Neural cell (in vitro differentiated cells): ENCODE results near the gene TESMIN. TPM values are rescaled to one million over a fixed set of nuclear protein-coding genes. Genes with fewer than 3 reads are reported as not detected.
A peak's percentile ranks its signal among the peaks of the same experiment; 100 is the strongest.

Source experiments
- H2AFZ ChIP-seq: fragments of 200-600, 300-800 bp; sonication (generic), shearing (Covaris generic); 2 replicates; pipeline ENCODE4 v1.6.0; 2014; ENCODE audit warnings: low read depth, mild to moderate bottlenecking, antibody characterized with exemption, low read length, moderate library complexity
- H3F3A ChIP-seq: fragments of 200-600 bp; shearing (Covaris generic); 2 replicates; pipeline ENCODE4 v1.6.1; 2016; ENCODE audit warnings: mild to moderate bottlenecking, moderate library complexity, mixed read lengths, antibody characterized with exemption, low read length; ENCODE audit not compliant: insufficient read depth, poor library complexity, severe bottlenecking
- H3K27ac ChIP-seq: fragments of 200-600, 300-800 bp; sonication (generic), shearing (Covaris generic); 2 replicates; pipeline ENCODE4 v1.5.1; 2014; ENCODE audit warnings: mild to moderate bottlenecking, low read length, moderate library complexity
- H3K27me3 ChIP-seq: fragments of 300-800, 200-600 bp; sonication (generic), shearing (Covaris generic); 2 replicates; pipeline ENCODE4 v1.6.0; 2014; ENCODE audit warnings: mild to moderate bottlenecking, low read depth, low read length, moderate library complexity; ENCODE audit not compliant: insufficient read depth
- H3K36me3 ChIP-seq: fragments of 300-800, 200-600 bp; sonication (generic), shearing (Covaris generic); 2 replicates; pipeline ENCODE4 v1.5.1; 2014; ENCODE audit warnings: mild to moderate bottlenecking, antibody characterized with exemption, low read length, moderate library complexity; ENCODE audit not compliant: insufficient read depth
- H3K4me2 ChIP-seq: fragments of 300-800, 200-600 bp; sonication (generic), shearing (Covaris generic); 2 replicates; pipeline ENCODE4 v1.6.0; 2014; ENCODE audit warnings: mild to moderate bottlenecking, low read length
- H3K4me3 ChIP-seq: fragments of 300-800, 200-600 bp; sonication (generic), shearing (Covaris generic); 2 replicates; pipeline ENCODE4 v1.5.1; 2014; ENCODE audit warnings: mild to moderate bottlenecking, low read length, moderate library complexity
- H3K79me2 ChIP-seq: fragments of 200-600 bp; shearing (Covaris generic); replicated peaks from 2 replicates; pipeline ENCODE4 v1.6.0; 2014; ENCODE audit warnings: mild to moderate bottlenecking, low read length, moderate library complexity; ENCODE audit not compliant: insufficient read depth
- H3K9ac ChIP-seq: fragments of 300-800, 200-600 bp; sonication (generic), shearing (Covaris generic); 2 replicates; pipeline ENCODE4 v1.6.1; 2016; ENCODE audit warnings: mild to moderate bottlenecking, low read length, mixed read lengths
- H3K9me2 ChIP-seq: fragments of 200-600 bp; shearing (Covaris generic); 2 replicates; pipeline ENCODE4 v1.6.1; 2016; ENCODE audit warnings: mild to moderate bottlenecking, low read length, mixed read lengths; ENCODE audit not compliant: insufficient read depth
- H3K9me3 ChIP-seq: fragments of 200-600, 300-800 bp; sonication (generic), shearing (Covaris generic); 2 replicates; pipeline ENCODE4 v1.6.1; 2016; ENCODE audit warnings: mild to moderate bottlenecking, mixed run types, low read length, moderate library complexity, mixed read lengths
- H4K20me1 ChIP-seq: fragments of 200-600 bp; shearing (Covaris generic); 2 replicates; pipeline ENCODE4 v1.6.1; 2016; ENCODE audit warnings: mild to moderate bottlenecking, mixed run types; ENCODE audit not compliant: insufficient read depth
- CTCF ChIP-seq: fragments of 450-650 bp; IDR thresholded peaks from 2 replicates; pipeline ENCODE4 v1.5.1; 2014; ENCODE audit warnings: antibody characterized with exemption, mild to moderate bottlenecking, moderate library complexity; ENCODE audit not compliant: poor library complexity, severe bottlenecking
- EP300 ChIP-seq: fragments of 450-650 bp; conservative IDR thresholded peaks from 2 replicates; pipeline ENCODE4 v1.6.1; 2014; ENCODE audit warnings: antibody characterized with exemption, mild to moderate bottlenecking, moderate library complexity; ENCODE audit not compliant: poor library complexity, severe bottlenecking
- EZH2 ChIP-seq: fragments of 200-600, 300-800 bp; shearing (Covaris generic), sonication (generic); IDR thresholded peaks from 2 replicates; pipeline ENCODE4 v1.6.1; 2014; ENCODE audit warnings: antibody characterized with exemption, low read length, borderline replicate concordance, mild to moderate bottlenecking; ENCODE audit not compliant: insufficient read depth, poor library complexity, severe bottlenecking
- MXI1 ChIP-seq: fragments of 450-650 bp; conservative IDR thresholded peaks from 2 replicates; pipeline ENCODE4 v1.6.1; 2014; ENCODE audit warnings: antibody characterized with exemption, mild to moderate bottlenecking; ENCODE audit not compliant: poor library complexity, severe bottlenecking
- POLR2AphosphoS5 ChIP-seq: IDR thresholded peaks from 2 replicates; pipeline ENCODE4 v1.6.1; 2012
- RAD21 ChIP-seq: fragments of 450-650 bp; conservative IDR thresholded peaks from 2 replicates; pipeline ENCODE4 v1.6.1; 2014; ENCODE audit warnings: antibody characterized with exemption, mild to moderate bottlenecking, moderate library complexity
- REST ChIP-seq: IDR thresholded peaks from 2 replicates; pipeline ENCODE4 v1.6.1; 2012; ENCODE audit warnings: borderline replicate concordance
- SMC3 ChIP-seq: fragments of 450-650 bp; conservative IDR thresholded peaks from 2 replicates; pipeline ENCODE4 v1.6.1; 2014; ENCODE audit warnings: antibody characterized with exemption, mild to moderate bottlenecking, moderate library complexity; ENCODE audit not compliant: poor library complexity
- TAF1 ChIP-seq: IDR thresholded peaks from 2 replicates; pipeline ENCODE4 v1.6.1; 2012; ENCODE audit warnings: low read depth
- polyA minus RNA-seq: library from RNA; depleted of rRNA, polyadenylated mRNA; stranded (reverse); fragments of >200 nt; gene quantifications from 2 replicates; pipeline ENCODE4 v1.2.3, GENCODE V29; 2014
- polyA plus RNA-seq: library from polyadenylated mRNA; depleted of rRNA; stranded (reverse); fragments of >200 nt; gene quantifications from 2 replicates; pipeline ENCODE4 v1.2.3, GENCODE V29; 2014

TESMIN gene
- not detected in 2 replicates for polyA plus RNA-seq
- 1.5 and 1.9 TPM in 2 replicates for polyA minus RNA-seq

- TF ChIP-seq POLR2AphosphoS5 (no peak), MXI1 (no peak), EP300 (no peak), SMC3 (no peak), RAD21 (no peak), CTCF (no peak), TAF1 (no peak), EZH2 (no peak)
- Histone ChIP-seq H3K36me3 (no peaks in the 10 kb centered on the region), H3F3A (no peaks in the 10 kb centered on the region), H3K4me2 (no peak within 1 kb of the TSS), H3K79me2 (no peaks in the 10 kb centered on the region), H3K27ac (no peak within 1 kb of the TSS), H3K9me3 (no peaks in the 10 kb centered on the region), H3K9me2 (no peaks in the 10 kb centered on the region), H4K20me1 (no peaks in the 10 kb centered on the region), H3K27me3 (no peaks in the 10 kb centered on the region), H3K9ac (no peak within 1 kb of the TSS), H2AFZ (no peak within 1 kb of the TSS), H3K4me3 (peak within 1 kb of the TSS; percentile 50)
These were observed at the start of gene TESMIN for GRCh38 chr11:68751331-68751856. Gene TESMIN (minus strand): TSS chr11:68751520. CDS start chr11:68750660, 860 bp downstream.

GRCh38 chr11:68798221-68798813 is 47.0 kb upstream of the TESMIN start:
- H3K4me3 ChIP-seq, result no peak overlapping the region
- H3K9me3 ChIP-seq, result no peaks in the 10 kb centered on the region
- no peaks in the 10 kb centered on the region for H3F3A ChIP-seq
- H3K27me3 ChIP-seq, result no peaks in the 10 kb centered on the region
- H3K9ac ChIP-seq, result no peak overlapping the region
- H3K79me2 ChIP-seq, result no peaks in the 10 kb centered on the region
- no peak overlapping the region for H3K4me2 ChIP-seq
- H3K36me3 ChIP-seq, result no peaks in the 10 kb centered on the region
- H4K20me1 ChIP-seq, result no peaks in the 10 kb centered on the region
- TF ChIP-seq POLR2AphosphoS5, result no peak
- TF ChIP-seq TAF1, result no peak
- no peak for TF ChIP-seq EP300
- TF ChIP-seq MXI1, result no peak
- TF ChIP-seq CTCF, result peak; percentile 22
- TF ChIP-seq EZH2, result no peak
- no peak for TF ChIP-seq SMC3
- no peak overlapping the region for H2AFZ ChIP-seq
- H3K27ac ChIP-seq, result no peak overlapping the region
- no peaks in the 10 kb centered on the region for H3K9me2 ChIP-seq

- Histone ChIP-seq H3K9me2 (no peaks in the 10 kb centered on the region), H3K27ac (no peak overlapping the region)
These were observed 45.5 kb upstream of the TESMIN start for GRCh38 chr11:68796801-68797200.

More at GRCh38 chr11:68796801-68797200, 45.5 kb upstream of the TESMIN start:
- Histone ChIP-seq H3K9me3 (no peaks in the 10 kb centered on the region), H4K20me1 (no peaks in the 10 kb centered on the region), H3F3A (no peaks in the 10 kb centered on the region), H2AFZ (no peak overlapping the region), H3K4me3 (no peak overlapping the region), H3K79me2 (no peaks in the 10 kb centered on the region), H3K4me2 (no peak overlapping the region), H3K9ac (no peak overlapping the region), H3K36me3 (no peaks in the 10 kb centered on the region), H3K27me3 (no peaks in the 10 kb centered on the region)
- TF ChIP-seq EP300 (no peak), RAD21 (no peak), POLR2AphosphoS5 (no peak), TAF1 (no peak), MXI1 (no peak), REST (no peak), SMC3 (no peak), EZH2 (no peak), CTCF (no peak)
